NCI-H2196 treated with DMSO at 0.1 percent for 48 hours (cell line): ENCODE data around the gene MEF2A.

Source experiments
- DNase-seq: peaks from one replicate; lab custom pipeline; 2025; ENCODE audit not compliant: unreplicated experiment; lab: John Stamatoyannopoulos, UW

Gene MEF2A

DNA sequence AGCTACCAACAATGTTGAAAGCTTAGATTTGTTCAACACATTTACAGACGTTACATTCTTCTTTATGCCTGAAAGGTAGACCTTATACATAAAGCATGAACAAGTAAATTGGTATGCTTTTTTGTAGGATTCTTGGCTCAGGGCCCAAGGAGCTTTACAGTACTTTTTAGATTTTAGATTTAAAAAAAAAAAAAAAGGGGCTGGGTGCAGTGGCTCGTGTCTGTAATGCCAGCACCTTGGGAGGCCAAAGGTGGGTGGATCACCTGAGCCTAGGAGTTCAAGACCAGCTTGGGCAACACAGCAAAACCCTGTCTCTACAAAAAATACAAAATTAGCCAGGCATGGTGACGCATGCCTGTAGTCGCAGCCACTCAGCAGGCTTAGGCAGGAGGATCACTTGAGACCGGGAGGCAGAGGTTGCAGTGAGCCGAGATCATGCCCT is 39.7 kb downstream of the MEF2A start:
- DNase-seq: no peak

DNA sequence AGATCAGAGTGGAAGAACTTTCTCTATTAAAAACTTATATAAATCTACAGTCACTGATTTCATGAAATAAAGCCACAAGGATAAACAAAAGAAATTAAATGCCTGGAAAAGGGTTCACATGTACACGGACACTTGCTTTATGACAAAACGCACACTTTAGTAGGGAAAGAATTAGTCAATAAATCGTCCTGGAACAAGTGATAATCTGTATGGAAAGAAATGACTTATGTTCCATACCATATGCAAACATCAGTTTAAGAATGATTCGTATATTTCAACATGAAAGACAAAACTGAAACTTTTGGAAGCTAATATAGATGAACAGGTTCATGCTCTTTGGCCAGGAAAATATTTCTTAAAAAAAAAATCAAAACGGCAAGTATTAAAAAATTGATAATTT is 40.2 kb downstream of the MEF2A start:
- DNase-seq: no peak

DNA sequence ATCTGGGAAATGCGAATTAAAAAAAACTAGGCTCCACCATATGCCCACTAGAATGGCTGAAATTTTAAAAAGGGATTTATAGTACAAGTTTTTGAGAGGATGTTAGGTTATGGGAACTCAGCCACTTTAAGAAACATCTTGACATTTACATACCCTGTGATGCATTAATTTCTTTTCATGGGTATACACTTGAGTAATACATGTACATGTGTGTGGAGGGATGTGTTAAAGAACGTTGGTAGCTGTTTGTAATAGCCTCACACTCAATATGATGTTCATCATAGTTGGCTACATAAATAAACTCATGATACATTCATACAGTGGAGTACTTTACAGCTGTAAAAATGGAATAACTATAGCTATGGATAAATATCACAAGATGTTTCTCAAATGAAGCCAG is 40.9 kb downstream of the MEF2A start:
- DNase-seq: no peak

DNA sequence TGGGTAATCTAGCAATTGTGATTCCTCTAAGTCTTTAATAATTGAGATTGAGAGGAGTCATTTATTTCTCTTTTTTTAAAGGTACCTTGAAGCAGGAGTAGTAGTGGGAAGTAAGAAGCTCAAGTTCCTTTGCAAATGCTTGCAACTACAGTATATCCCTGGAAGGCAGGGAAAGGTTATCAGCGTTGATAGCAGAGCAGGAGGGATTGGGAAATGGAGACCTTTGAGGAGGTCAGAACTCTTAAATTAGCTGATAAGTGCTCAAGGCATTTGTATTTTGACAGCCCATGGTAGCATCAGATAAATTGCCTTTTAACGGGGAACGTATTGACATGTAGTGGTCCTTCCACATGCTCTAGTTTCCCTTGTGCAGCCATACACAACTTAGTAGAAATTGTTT is 47.7 kb downstream of the MEF2A start:
- DNase-seq: no peak

DNA sequence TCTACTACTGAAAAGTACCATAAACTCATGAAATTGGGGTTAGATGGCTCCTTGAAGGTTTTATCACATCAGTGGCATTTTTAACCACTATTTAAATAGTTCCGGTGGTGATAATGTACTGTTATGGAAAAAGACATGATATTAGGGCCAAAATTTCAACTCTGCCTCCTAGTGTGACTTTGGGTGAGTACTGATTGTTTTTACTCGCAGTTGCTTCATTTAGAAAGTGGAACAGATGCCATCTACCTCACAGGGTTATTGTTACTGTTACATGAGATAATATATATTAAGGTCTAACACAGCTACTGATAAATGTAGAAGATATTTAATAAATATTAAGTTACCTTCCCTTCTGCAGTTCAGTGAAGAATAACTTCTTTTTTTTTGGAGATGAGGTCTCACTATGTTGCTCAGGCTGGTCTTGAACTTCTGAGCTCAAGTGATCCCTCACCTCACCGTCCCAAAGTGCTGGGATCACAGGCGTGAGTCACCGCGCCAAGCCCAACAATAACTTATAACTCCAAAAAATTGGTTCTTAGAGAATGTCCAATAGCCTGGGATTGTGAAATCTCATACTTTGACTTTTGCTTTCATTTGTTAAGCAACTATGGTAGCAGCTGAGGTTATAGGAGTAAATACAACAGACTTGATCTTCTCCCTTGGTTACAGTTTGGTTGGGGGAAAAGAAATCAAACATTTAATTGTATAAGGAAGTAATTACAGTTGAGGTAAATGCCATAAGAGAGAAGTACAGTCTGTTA is 48.3 kb downstream of the MEF2A start:
- no peak for DNase-seq

DNA sequence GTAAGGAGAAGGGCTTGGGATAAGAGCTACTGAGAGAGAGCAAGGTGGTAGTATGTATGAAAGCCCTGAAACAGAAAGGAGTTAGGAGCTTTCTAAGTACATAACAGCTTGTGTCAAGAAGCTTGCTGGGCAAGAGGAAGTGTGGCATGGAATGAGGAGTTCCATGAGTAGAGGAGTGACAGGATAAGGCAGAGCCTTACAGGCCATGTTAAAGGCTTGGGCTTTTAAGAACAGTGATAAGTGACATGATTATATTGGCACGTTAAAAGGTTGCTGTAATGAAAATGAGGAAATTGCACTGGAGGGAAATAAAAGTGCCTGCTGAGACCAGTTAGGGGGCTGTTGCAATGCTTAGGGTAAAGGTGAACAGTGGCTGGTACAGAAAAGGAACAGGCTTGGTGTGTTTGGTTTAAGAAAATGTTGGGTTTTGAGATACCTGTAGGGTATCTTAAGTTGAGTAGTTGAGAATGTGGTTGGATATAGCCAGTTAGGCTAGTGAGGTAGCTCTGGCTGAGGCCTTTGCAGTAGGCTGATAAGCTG is 49.0 kb downstream of the MEF2A start:
- DNase-seq: no peak

DNA sequence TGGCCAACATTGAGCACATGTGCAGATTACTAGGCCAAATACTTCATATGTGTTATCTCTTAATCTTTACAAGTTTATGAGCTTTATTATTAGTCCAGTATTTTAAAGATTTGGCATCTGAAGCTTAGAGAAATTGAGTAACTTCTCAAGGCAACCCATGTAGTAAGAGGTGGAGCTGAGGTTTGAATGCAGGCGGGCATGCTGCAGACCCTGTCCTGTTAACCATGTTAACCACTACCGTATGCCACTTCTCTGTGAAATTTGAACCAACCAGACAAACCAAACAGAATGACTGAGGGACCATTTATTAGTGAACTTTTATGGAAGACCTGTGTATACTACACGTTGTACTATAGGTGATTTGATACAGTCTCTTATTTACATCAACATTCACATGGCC is 49.7 kb downstream of the MEF2A start:
- DNase-seq: no peak

DNA sequence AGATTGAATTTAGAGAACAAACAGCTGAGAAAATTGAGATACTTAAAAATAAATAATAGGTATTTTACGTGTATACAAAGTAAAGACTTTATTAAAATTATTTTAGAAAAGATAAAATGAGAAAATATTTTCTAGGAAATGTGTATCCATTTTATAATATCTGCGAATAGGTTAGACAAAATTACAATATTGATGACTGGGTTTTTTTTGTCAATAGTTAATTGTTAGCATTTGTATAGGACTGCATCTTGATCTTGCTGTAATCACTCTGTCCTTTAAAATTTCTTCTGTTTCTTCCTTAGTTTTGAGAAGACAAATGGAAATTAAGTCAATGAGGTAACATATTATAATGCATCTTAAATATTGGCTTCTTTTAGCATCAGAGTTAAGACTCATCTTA is 50.3 kb downstream of the MEF2A start:
- DNase-seq: no peak

DNA sequence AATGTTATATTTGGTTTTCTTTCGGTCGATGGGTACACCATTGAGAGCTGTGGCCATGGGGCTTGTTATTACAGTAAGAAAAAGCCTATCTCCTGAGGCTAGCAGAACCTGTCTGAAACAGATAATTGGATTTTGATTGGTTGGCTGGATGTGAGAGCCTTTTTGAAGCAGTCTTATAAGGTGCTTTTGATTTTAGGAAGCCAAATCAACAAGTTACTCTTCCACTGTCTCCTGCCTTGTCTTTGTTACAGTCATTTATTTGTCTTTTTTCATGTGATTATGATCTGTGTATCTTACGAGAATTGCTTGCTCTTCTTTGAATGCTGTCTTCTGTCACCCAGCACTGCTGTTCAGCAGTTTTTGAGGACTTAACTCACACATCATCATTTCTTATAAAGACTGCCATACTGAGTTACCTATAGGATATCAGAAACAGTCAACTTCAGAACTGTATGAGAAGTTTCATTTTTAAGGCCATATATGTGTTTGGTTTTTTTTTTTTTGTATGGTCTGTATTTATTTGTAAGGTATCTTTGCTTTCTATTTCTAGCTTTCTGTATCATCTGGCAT is 51.1 kb downstream of the MEF2A start:
- DNase-seq: no peak

DNA sequence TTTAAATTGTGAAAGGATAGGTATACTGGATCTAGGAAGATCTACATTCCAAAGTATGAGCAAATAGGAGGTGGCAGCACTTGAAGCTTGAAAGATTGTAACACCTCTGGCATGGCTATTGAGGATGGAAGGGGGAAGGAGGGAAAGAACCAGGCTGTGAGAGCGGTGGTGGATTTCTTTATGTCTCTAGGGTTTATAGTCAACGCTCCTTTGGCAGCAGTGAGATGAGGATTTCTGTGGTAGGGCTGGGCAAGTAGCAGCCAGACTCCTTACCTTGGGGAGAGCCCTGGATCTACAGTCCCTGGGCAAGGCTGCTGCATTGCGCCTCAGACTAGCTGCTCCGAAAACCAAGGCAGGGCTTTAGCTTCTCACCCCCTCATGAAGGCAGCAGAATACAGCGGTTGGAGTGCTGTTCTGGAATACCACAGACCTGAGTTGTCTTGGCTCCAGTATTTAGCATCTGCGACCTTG is 53.2 kb downstream of the MEF2A start:
- no peak for DNase-seq

DNA sequence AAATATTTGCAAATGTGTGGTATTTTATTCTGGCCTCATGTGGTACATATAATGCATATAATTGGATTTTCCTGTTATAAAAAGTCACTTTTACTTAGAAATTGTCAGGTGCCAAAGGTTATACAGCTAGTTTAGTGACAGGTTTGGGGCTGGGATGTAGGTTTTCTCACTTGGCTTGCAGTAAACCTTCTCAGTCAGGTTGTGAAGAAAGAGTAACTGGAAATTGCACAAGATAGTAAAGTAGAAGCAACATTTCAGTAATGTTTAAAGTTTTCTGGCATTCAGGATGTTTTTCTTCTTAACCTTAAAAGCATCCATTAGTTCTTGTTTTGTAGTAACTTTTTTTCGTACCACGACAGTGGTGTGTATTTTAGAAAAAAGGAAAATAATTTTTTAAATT is 53.9 kb downstream of the MEF2A start:
- DNase-seq: no peak

DNA sequence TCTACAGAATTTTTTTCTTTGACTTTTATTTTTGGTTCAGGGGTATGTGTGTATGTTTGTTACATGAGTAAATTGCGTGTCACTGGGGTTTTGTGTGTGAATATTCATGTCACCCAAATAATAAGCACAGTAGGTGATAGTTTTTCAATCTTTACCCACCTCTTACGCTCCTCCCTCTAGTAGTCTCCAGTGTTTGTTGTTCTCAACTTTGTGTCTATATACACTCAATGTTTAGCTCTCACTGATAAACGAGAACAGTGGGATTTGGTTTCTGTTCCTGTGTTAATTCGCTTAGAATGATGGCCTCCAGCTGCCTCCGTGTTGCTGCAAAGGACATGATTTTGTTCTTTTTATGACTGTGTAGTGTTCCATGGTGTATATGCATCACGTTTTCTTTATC is 54.4 kb downstream of the MEF2A start:
- no peak for DNase-seq

DNA sequence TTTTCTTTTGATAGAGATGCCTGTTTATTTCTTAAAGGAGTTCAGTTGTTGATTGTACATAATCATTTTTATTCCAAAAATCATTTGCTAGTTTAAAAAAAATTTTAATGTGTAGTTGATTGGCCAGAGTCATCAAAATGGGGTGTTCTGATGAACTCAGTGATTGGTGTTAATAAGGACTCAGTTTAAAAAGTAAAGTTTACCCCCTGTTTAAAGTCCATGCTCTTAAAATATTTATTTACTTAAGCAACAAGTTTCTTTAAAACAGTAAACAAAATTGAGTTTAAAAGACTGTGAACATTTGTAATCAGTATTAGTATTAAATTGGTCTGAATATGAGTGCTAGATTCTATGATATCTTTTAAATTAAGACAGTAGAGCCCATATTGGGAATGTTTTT is 56.0 kb downstream of the MEF2A start:
- no peak for DNase-seq

DNA sequence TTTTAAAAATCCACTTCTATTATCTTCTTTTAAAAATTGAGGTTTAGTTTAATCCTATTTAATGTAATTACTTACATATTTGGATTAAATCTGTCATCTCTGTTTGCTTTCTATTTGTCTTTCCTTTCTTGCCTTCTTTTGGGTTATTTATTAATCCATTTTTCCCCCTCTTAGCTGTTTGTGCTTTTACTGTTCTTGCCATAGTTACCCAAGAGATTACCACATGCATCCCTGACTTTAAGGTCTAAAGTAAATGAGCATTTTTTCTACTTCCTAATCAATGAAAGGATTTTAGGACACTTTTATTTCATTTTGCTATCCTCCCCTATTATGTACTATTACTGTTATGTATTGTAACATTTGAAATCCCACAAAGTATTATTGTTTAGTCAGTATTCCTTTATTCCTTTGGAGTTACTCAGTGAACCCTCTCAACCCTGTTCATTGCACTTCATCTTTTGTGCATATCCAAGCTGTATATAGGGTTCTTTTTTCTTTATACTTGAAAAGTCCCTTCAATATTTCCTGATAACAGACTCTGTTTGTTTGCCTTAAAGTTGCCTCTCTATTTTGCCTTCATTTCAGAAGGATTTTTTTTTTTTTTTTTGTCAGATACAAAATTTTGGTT is 62.7 kb downstream of the MEF2A start:
- DNase-seq: no peak

DNA sequence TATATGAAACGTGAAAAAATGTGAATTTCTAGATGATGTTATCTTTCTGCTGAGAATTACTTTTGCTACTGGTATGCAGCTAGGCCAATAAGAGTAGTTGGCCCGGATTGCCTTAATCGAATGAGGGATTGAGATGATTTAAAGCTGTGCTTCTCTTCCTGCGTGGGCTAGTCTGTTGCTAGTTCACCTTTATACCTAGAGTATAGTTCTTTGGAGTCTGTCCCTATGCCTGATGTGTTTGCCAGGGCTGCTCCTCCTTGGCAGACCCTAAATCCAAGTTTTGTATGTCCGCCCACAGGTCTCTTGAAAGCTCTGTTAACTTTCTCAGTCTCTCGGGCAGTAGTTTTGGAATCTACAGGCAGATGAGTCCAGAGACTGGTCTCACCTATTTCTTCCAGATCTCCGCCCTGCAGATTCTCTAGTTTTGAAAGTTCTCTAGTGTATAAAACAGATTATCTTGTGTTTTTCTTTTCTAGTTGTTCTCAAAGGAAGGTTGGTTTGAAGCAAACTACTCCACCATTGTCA is 64.9 kb downstream of the MEF2A start:
- no peak for DNase-seq

DNA sequence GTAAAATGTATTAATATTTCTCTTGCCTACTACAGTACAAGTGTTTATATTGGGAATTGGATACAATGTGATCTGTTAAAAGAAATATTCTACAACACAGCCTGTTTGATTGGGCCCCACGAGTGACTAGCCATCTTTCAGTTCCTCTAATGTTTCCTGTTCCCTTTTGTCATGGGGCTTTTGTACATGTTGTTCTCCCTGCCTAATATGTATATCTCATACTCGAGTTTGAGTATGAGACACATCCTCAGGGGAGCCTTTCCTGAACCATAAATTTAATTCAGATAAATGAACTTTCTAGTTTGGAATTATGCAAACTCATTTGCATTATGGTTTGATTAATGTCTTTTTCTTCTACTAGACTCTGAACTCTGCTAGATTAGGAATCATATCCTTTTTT is 65.5 kb downstream of the MEF2A start:
- no peak for DNase-seq

DNA sequence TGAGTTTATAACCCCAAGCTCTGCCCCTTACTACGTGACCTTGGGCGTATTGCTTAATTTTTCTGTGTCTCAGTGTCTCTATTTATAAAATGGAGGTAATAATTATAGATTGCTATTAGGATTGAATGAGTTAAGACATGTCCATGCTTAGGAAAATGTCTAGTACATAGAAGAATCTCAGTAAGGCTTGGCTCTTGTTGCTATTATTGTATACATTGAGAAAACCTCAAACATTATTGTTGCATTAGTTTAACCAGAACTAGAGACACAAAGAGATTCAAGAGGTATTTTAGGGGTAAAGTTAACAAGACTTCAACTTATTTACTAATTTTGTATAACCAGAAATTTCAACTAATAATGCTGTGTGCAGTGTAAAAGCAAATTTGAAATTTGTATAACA is 66.7 kb downstream of the MEF2A start:
- no peak for DNase-seq

DNA sequence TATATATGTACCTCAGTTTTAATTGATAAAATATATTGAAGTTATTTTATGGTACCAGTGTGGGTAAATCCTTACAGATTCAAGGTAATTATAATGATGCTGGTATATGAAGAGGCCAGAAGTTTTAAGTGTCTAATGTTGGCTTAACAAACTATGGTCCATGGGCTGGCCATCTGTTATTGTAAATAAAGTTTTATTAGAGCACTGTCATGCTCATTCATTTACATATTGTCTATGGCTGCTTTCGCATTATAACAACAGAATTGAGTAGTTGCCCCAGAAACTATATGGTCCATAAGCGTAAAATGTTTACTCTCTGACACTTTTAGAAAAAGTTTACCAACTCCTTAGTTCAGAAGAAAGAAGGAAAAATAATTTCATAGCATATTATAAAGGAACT is 67.9 kb downstream of the MEF2A start:
- no peak for DNase-seq

DNA sequence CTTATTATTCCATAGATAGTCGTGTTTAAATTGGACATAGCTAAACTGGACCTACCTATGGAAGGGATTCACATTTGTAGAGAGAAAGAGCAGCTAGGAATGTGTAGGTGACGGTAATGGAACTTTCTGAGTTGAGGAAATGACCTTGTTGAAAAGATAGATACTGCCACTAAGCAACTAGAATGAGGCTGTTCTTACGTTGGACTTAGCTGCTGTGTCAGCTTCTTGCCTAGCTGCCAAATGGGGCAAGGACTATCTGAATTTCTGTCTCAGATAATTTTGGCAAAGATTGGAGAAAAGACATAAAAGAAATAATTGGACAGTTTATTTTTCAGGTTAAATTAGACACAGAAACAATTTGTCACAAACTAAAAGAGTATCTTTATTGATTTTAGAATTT is 68.8 kb downstream of the MEF2A start:
- no peak for DNase-seq

DNA sequence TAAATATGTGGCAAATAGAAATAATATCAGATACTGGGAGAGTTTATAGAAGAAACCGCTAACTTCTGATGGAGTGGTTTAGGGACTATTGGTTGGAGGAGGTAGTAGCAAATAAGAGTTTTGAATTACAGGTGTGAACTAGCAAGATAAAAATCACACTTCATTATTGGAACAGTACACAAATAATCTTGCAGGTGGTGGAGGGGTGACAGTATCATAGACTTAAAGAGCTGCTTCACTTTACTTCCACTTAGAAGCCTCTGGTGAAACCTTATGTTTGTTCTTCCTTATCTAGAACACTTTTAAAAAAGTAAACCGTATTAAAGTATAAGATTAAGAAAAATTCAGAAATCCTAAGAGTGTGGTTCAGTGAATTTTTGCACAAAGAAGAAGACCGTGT is 69.4 kb downstream of the MEF2A start:
- DNase-seq: no peak

DNA sequence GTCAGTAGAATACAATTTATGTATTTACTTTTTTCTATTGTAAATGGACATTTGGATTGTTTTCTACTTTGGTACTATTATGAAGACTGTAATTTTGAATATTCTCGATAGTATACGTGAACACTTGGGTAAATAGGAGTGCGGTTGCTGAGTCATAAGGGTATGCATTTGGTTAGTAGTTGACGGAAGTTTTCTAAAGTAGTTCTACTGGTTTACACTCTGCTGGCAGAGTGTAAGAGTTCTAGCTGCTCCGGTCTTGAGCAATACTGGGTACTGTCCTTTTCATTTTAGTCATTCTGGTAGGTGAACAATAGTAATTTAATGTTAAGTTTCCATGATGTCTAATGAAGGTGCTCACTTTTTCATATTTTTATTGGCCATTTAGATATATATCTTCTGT is 70.0 kb downstream of the MEF2A start:
- DNase-seq: no peak
